Gastrocnemius medialis (tissue), 4 donors: ENCODE data around the gene BHLHA15.

Experiments
- CTCF ChIP-seq, 5 experiments: fragments of 450-650 bp in 3 of 5; fragments of 200-600 bp in 2 of 5; sonication (generic) in 2 of 5; IDR thresholded peaks in 4 of 5; conservative IDR thresholded peaks in 1 of 5; 1 replicate in 4 of 5; 2 replicates in 1 of 5; pipeline ENCODE4 v1.5.1; 2016 to 2019; ENCODE audit warnings: antibody characterized with exemption in 5 of 5, mild to moderate bottlenecking in 3 of 5, moderate library complexity in 3 of 5
- POLR2A ChIP-seq, 2 donors: fragments of 450-650 bp; IDR thresholded peaks; one replicate each; pipeline ENCODE4 v1.6.1; 2017; ENCODE audit warnings: antibody characterized with exemption in 2 of 2, mild to moderate bottlenecking in 2 of 2, moderate library complexity in 2 of 2

DNA sequence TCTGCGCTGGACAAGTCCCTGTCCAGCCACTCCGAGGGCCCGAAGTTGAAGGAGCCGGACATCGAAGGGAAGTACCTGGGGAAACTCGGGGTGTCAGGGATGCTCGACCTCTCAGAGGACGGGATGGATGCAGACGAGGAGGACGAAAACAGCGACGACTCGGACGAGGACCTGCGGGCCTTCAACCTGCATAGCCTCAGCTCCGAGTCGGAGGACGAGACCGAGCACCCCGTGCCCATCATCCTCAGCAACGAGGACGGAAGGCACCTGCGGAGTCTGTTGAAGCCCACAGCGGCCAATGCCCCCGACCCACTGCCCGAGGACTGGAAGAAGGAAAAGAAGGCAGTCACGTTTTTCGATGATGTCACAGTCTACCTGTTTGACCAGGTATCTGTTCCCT lies 17.1 kb upstream of the BHLHA15 start:
- TF ChIP-seq CTCF (IDR thresholded peaks at IDR 0.05 in 4 of 5, conservative IDR thresholded peaks at IDR 0.05 in 1 of 5) (no peak), POLR2A (IDR thresholded peaks at IDR 0.05) (no peak)
